ENCODE results near the gene MAOB.

DNA sequence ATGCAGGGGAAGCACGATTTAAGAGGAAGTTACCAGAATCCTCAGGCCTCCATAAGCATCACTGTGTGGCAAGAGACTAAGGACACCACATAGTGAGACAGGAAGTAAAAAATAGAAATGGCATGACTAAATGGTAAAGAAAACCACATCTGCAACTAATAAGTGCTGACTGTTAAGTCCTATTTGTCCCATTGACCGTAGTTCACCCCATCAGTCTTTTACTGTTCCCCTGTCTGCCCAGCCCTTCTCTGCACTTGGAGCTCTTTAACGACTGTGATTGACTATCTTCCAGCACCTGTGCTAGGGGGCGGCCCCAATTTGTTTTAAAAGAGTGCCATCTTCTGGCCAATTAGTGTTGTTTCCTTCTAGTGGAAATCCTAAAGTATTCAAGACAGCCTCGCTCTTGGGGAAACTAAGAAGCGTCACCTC is 132.0 kb downstream of the MAOB start:
- TF ChIP-seq, protein P1, sequence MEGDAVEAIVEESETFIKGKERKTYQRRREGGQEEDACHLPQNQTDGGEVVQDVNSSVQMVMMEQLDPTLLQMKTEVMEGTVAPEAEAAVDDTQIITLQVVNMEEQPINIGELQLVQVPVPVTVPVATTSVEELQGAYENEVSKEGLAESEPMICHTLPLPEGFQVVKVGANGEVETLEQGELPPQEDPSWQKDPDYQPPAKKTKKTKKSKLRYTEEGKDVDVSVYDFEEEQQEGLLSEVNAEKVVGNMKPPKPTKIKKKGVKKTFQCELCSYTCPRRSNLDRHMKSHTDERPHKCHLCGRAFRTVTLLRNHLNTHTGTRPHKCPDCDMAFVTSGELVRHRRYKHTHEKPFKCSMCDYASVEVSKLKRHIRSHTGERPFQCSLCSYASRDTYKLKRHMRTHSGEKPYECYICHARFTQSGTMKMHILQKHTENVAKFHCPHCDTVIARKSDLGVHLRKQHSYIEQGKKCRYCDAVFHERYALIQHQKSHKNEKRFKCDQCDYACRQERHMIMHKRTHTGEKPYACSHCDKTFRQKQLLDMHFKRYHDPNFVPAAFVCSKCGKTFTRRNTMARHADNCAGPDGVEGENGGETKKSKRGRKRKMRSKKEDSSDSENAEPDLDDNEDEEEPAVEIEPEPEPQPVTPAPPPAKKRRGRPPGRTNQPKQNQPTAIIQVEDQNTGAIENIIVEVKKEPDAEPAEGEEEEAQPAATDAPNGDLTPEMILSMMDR (IDR thresholded peaks at IDR 0.05), result peak; percentile 43 to 59 (median 50)
- TF ChIP-seq EP300 (IDR thresholded peaks at IDR 0.05), result no peak
- peak in 1 of 2 donors; percentile 8 for TF ChIP-seq POLR2AphosphoS5 (IDR thresholded peaks at IDR 0.05)
- no peak for TF ChIP-seq POLR2A (IDR thresholded peaks at IDR 0.05)

All from upper lobe of left lung (tissue), 4 donors.